Activated CD4-positive, alpha-beta T cell treated with anti-CD3 and anti-CD28 coated beads, Interleukin-2, amount 50 U/mL, for 24 hours (primary cell): ENCODE measurements around the gene CCNJL.

Experiments
- DNase-seq, 2 donors: peaks; one replicate each; pipeline ENCODE4 v3.0.0-alpha.2; 2020; ENCODE audit warnings: low read depth in 1 of 2, low spot score in 1 of 2

The CCNJL gene

DNA sequence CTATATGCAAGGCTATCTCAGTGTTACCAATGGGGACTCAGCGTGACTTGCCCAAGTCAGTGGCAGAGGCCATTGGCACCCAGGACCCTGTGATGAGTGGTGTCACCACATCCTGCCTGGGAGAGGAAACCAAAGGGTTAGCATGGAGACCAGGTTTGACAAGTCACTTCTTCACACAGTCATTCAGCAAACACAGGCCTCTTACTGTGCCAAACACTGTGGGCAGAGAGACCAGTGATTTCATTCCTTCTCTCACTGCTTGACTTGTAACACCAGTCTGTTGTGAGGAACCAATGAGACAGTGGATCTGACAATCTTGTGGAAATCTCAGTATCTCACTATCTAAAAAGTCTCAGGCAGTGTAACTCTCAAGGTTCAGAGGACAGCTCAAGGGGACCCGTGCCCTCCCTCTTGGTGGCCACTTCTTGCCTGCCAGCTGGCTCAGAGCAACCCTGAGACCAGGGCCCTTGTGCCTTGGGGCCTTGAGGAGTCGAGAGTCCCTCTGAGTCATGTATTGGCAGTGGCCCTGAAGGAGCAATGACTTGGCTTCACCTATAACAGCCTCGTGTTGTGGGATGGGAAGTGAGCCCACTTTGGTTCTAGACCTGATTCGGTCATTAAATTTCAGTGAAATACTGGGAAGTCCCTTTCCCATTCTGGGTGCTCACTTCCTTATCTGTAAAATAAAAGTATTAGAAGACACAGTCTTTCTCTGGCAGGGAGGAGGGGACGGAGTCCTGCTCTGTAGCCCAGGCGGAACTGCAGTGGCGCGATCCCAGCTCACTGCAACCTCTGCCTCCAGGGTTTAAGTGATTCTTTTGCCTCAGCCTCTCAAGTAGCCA lies 81.5 kb downstream of the CCNJL start:
- DNase-seq = no peak

DNA sequence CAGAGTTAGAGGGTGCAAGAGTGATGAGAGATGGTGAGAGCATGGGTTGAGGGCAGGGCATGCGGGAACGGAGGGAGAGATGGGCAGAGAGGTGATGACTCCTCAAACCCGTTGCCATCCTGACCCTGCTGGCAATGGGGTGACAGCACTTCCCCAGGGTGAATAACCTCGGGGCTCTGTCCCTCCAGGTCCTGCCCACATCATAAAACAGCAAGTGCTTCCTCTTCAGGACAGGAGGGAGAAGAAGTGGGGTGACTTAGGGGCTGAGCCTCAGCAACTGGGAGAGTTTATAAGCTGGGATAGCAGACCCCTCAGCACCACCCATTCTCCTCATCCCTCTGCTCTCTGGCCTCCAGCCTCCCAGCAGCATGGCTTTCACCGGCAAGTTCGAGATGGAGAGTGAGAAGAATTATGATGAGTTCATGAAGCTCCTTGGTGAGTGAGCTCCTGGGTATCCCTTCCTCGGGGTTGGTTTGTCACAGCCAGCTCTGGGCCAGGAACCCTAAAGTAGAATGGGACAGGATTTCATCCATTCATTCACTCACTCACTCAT lies 83.1 kb downstream of the CCNJL start, which contains the start of gene FABP6:
TSS of gene FABP6 (plus strand) at position 317 of the 553 bp plus-strand sequence. CDS start at position 369, 52 bp downstream.
- DNase-seq = no peak

DNA sequence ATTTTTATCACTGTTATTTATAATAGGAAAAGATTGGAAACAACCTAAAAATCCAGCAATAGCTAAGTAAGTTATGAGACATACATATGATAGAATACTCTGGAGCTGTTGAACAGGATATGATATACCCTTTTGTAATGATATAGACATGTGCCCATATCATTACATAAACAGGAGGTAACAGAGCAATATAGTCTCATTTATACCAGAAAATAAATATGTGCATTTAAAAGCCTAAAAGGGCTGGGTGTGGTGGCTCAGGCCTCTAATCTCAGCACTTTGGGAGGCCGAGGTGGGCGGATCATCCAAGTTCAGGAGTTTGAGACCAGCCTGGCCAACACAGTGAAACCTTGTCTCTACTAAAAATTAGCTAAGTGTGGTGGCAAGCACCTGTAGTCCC lies 85.4 kb downstream of the CCNJL start:
- no peak for DNase-seq

GRCh38 chr5:160221082-160221481 lies 91.3 kb downstream of the CCNJL start:
- no peak for DNase-seq

DNA sequence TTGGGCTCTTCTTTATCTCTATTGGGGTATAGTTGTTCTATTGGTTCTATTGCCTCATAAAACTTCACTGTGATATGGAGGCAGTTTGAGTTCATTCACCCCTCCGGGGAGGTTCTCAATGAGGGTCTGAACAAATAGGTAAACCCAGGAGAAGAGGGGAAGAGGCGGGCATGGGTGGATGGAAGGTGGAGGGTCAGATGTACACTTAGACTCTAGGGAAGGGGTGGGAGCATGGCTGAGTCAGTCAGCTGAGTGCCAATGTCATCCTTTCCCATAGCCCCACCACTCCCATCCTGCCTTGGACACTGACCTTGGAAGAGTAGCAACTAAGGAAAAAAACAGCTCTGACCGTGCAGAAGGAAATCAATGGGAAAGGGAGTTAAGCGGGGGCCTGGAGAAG lies 93.0 kb downstream of the CCNJL start:
- no peak for DNase-seq

DNA sequence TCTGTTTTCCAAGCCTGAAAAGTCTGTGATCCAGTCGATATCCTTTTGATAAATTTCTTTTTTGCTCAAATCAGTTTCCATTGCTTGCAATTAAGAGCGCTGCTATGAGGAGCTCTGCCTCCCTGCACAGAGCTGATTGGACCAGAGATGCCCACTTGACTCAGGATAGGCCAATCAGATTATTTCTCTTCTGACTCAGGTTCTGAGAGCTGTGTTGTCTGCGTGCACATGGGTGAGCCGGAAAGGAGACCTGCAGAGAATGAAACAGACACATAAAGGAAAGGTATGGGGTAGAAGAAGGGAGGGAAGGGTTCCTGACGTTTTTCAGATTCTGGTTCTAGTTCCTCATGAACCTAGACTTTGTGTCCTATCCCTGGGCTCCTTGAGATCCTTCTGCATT lies 98.8 kb downstream of the CCNJL start:
- DNase-seq = no peak

- DNase-seq = no peak
Observed at GRCh38 chr5:160211352-160211751, 101.0 kb downstream of the CCNJL start.

- no peak for DNase-seq
Observed at GRCh38 chr5:160210606-160211005, 101.8 kb downstream of the CCNJL start.

DNA sequence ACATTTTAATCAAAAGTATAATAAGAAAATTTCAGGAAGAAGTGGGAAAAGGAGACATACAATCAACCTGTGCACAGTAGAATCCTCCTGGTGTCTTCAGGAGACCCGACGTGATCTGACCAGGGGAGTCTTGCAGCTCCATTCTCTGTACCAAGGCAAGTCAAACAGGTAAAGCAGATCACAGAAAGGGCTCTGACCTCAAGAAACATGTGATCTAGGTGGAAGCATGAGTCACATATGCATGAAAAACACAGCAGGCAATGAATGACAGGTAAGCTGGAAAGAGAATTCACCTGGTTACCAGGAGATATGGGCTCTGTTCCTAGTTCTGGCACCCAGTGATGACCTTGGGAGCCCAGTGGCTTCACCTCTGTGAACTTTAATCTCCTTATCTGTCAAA lies 102.4 kb downstream of the CCNJL start:
- no peak for DNase-seq

DNA sequence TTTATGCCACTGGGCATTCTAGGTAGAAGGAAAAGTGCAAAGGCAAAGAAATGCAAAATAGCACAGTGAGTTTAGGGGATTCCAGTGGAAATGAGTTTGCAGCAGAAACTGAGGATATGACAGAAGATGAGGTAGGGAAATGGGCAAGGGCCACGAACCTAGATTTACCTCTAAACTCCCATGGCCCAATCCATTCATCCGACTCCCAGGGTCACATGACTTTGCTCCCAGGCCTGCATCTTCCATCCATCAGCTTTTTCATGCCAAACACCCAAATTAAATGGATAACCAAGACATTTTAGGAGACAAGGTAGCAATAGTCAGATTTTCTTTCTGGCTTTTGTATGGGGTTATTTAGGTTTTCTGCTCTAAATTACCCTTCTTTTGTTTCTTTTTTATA lies 105.3 kb downstream of the CCNJL start:
- no peak for DNase-seq
